Tibial artery (tissue), 4 donors: Measurements from ENCODE around the gene ENOPH1.
"Not testable (repeated sequence)": the region's sequence is repeated elsewhere in the genome, so short reads cannot be mapped to it uniquely, and the experiment has no call there.

ENCODE experiments used
- DNase-seq, 2 donors: peaks; one replicate each; pipeline ENCODE4 v3.0.0-alpha.2; 2019
- H3K27ac ChIP-seq, 2 donors: fragments of 200-600 bp; sonication (generic) in 1 of 2; 1 replicate in 1 of 2; 2 replicates in 1 of 2; pipeline ENCODE4 v1.5.1; 2018 to 2019; ENCODE audit warnings: mild to moderate bottlenecking in 1 of 2
- H3K27me3 ChIP-seq, 2 donors: fragments of 200-600 bp; sonication (generic) in 1 of 2; one replicate each; pipeline versions ENCODE4 v1.5.1 to v1.6.0; 2016 to 2019
- H3K36me3 ChIP-seq, 3 donors: fragments of 200-600 bp; sonication (generic) in 2 of 3; one replicate each; pipeline ENCODE4 v1.5.1; 2016 to 2019; ENCODE audit warnings: mild to moderate bottlenecking in 2 of 3
- H3K4me1 ChIP-seq, 4 donors: fragments of 200-600 bp; sonication (generic) in 2 of 4; 1 replicate in 3 of 4; 2 replicates in 1 of 4; pipeline ENCODE4 v1.5.1; 2016 to 2019
- H3K4me3 ChIP-seq, 2 donors: fragments of 200-600 bp; sonication (generic) in 1 of 2; 1 replicate in 1 of 2; 2 replicates in 1 of 2; pipeline ENCODE4 v1.5.1; 2018 to 2019; ENCODE audit warnings: mild to moderate bottlenecking in 2 of 2
- H3K9me3 ChIP-seq, 3 donors: fragments of 200-600 bp; sonication (generic) in 1 of 3; one replicate each; pipeline ENCODE4 v1.5.1; 2016 to 2019
- CTCF ChIP-seq, 2 experiments: fragments of 200-600 bp in 1 of 2; fragments of 450-650 bp in 1 of 2; IDR thresholded peaks; one replicate each; pipeline ENCODE4 v1.5.1; 2017 to 2019; ENCODE audit warnings: antibody characterized with exemption in 2 of 2, mild to moderate bottlenecking in 1 of 2, moderate library complexity in 1 of 2
- intact Hi-C: fragments of 100-400 bp; cut with DNase I; formaldehyde crosslinking; loops from one replicate; pipeline ENCODE4 v1.15.0; 2023; ENCODE audit warnings: low total_unique reads

Gene ENOPH1

GRCh38 chr4:82461710-82462109 is 31.3 kb downstream of the ENOPH1 start:
- Histone ChIP-seq H3K4me1 (peaks cover 0 to 12% (median 0%) of the 10 kb centered on the region in 4 donors), H3K36me3 (peaks cover 4 to 37% (median 21%) of the 10 kb centered on the region in 3 donors), H3K27ac (peak overlapping the region in 1 of 2 donors; percentile 50), H3K4me3 (no peak overlapping the region), H3K9me3 (no peaks in the 10 kb centered on the region), H3K27me3 (no peaks in the 10 kb centered on the region)
- no peak for DNase-seq
- intact Hi-C loops = loop anchor here (5.0 to 10.0 kb wide), 4 partner anchors 333 to 811 kb away; partner anchors contain the start of gene SCD5
- TF ChIP-seq CTCF (IDR thresholded peaks at IDR 0.05) = no peak

GRCh38 chr4:82462415-82462831 is 32.0 kb downstream of the ENOPH1 start:
- no peaks in the 10 kb centered on the region for H3K27me3 ChIP-seq
- peaks cover 0 to 12% (median 0%) of the 10 kb centered on the region in 4 donors for H3K4me1 ChIP-seq
- H3K27ac ChIP-seq = peak overlapping the region in 1 of 2 donors; percentile 50
- peak; percentile 92 to 93 for DNase-seq
- TF ChIP-seq CTCF (IDR thresholded peaks at IDR 0.05) = peak; percentile 59 to 87
- H3K36me3 ChIP-seq = peaks cover 0 to 30% (median 14%) of the 10 kb centered on the region in 3 donors
- intact Hi-C loops = loop anchor here (5.0 to 10.0 kb wide), 4 partner anchors 332 to 810 kb away; partner anchors contain the start of gene SCD5
- H3K4me3 ChIP-seq = no peak overlapping the region
- no peaks in the 10 kb centered on the region for H3K9me3 ChIP-seq

GRCh38 chr4:82463221-82463620 is 32.8 kb downstream of the ENOPH1 start:
- H3K4me1 ChIP-seq = peaks cover 0 to 12% (median 0%) of the 10 kb centered on the region in 4 donors
- peak overlapping the region in 1 of 2 donors; percentile 13 for H3K27ac ChIP-seq
- no peak for DNase-seq
- no peak overlapping the region for H3K4me3 ChIP-seq
- intact Hi-C loops = loop anchor here (5.0 to 10.0 kb wide), 4 partner anchors 332 to 809 kb away; partner anchors contain the start of gene SCD5
- no peaks in the 10 kb centered on the region for H3K27me3 ChIP-seq
- TF ChIP-seq CTCF (IDR thresholded peaks at IDR 0.05) = no peak
- H3K9me3 ChIP-seq = no peaks in the 10 kb centered on the region
- peaks cover 0 to 23% (median 11%) of the 10 kb centered on the region in 3 donors for H3K36me3 ChIP-seq

- Histone ChIP-seq H3K27ac (no peak overlapping the region), H3K27me3 (no peaks in the 10 kb centered on the region), H3K36me3 (no peaks in the 10 kb centered on the region), H3K9me3 (no peaks in the 10 kb centered on the region), H3K4me3 (no peak overlapping the region), H3K4me1 (peaks cover 0 to 10% (median 0%) of the 10 kb centered on the region in 4 donors)
- no peak for TF ChIP-seq CTCF (IDR thresholded peaks at IDR 0.05)
- no peak for DNase-seq
- intact Hi-C loops = loop anchor here (10.0 kb wide), 2 partner anchors 327 to 617 kb away; partner anchors contain the start of gene SCD5
These were observed 37.1 kb downstream of the ENOPH1 start for GRCh38 chr4:82467471-82467870.

GRCh38 chr4:82469791-82470345 is 39.5 kb downstream of the ENOPH1 start:
- DNase-seq = no peak
- Histone ChIP-seq H3K27me3 (no peaks in the 10 kb centered on the region), H3K27ac (no peak overlapping the region), H3K36me3 (no peaks in the 10 kb centered on the region), H3K4me3 (no peak overlapping the region), H3K4me1 (no peaks in the 10 kb centered on the region), H3K9me3 (no peaks in the 10 kb centered on the region)
- no peak for TF ChIP-seq CTCF (IDR thresholded peaks at IDR 0.05)
- intact Hi-C loops = loop anchor here (10.0 kb wide), 2 partner anchors 325 to 615 kb away; partner anchors contain the start of gene SCD5

GRCh38 chr4:82473080-82473479 is 42.7 kb downstream of the ENOPH1 start:
- DNase-seq, intact Hi-C loops: not testable (repeated sequence)

More at GRCh38 chr4:82473080-82473479, 42.7 kb downstream of the ENOPH1 start:
- not testable (repeated sequence) for H3K36me3 ChIP-seq, H3K27me3 ChIP-seq, H3K4me3 ChIP-seq, H3K27ac ChIP-seq, H3K9me3 ChIP-seq, H3K4me1 ChIP-seq
